Measurements from ENCODE around the gene BMI1. TPM values are rescaled to one million over a fixed set of nuclear protein-coding genes. Genes with fewer than 3 reads are reported as not detected.

BMI1 gene
- total RNA-seq, 1 donor from 2014 or later: 50.1 TPM

GRCh38 chr10:22329150-22329549 is 8.3 kb downstream of the BMI1 start:
- Histone ChIP-seq H3K36me3 (peaks cover 19 to 27% of the 10 kb centered on the region in 2 donors), H3K4me1 (peaks cover 0 to 4% of the 10 kb centered on the region in 2 donors), H3K9me3 (no peaks in the 10 kb centered on the region), H3K4me3 (no peak overlapping the region), H3K27me3 (no peaks in the 10 kb centered on the region), H3K27ac (no peak overlapping the region)
- TF ChIP-seq CTCF (IDR thresholded peaks at IDR 0.05): no peak
- intact Hi-C loops (cut with DNase I): loop anchor here (10.0 kb wide), 1 partner anchor 766 kb away; the partner anchor contains the start of gene MSRB2
- no peak for DNase-seq (ENCODE audit: low spot score in 2 of 2)

- Histone ChIP-seq H3K36me3 (peaks cover 17 to 27% of the 10 kb centered on the region in 2 donors), H3K27me3 (peaks cover 20% of the 10 kb centered on the region), H3K9me3 (no peaks in the 10 kb centered on the region), H3K27ac (no peak overlapping the region), H3K4me1 (peaks cover 0 to 14% of the 10 kb centered on the region in 2 donors), H3K4me3 (no peak overlapping the region)
- intact Hi-C loops (cut with DNase I): no loop called here
- DNase-seq (ENCODE audit: low spot score in 2 of 2): no peak
- no peak for TF ChIP-seq CTCF (IDR thresholded peaks at IDR 0.05)
These were observed 11.3 kb downstream of the BMI1 start for GRCh38 chr10:22332116-22332692.

GRCh38 chr10:22333167-22333974 is 12.5 kb downstream of the BMI1 start:
- Histone ChIP-seq H3K4me3 (peak overlapping the region in 1 of 2 donors; percentile 19), H3K27me3 (peaks cover 27% of the 10 kb centered on the region), H3K27ac (no peak overlapping the region), H3K9me3 (no peaks in the 10 kb centered on the region), H3K4me1 (peaks cover 0 to 14% of the 10 kb centered on the region in 2 donors), H3K36me3 (peaks cover 16 to 18% of the 10 kb centered on the region in 2 donors)
- DNase-seq (ENCODE audit: low spot score in 2 of 2): no peak
- intact Hi-C loops (cut with DNase I): no loop called here
- no peak for TF ChIP-seq CTCF (IDR thresholded peaks at IDR 0.05)

GRCh38 chr10:22333975-22334282 is 13.0 kb downstream of the BMI1 start:
- intact Hi-C loops (cut with DNase I): no loop called here
- Histone ChIP-seq H3K27ac (no peak overlapping the region), H3K36me3 (peaks cover 11 to 13% of the 10 kb centered on the region in 2 donors), H3K4me1 (peaks cover 0 to 14% of the 10 kb centered on the region in 2 donors), H3K9me3 (no peaks in the 10 kb centered on the region), H3K4me3 (peak overlapping the region in 1 of 2 donors; percentile 63), H3K27me3 (peaks cover 31% of the 10 kb centered on the region)
- no peak for DNase-seq (ENCODE audit: low spot score in 2 of 2)
- TF ChIP-seq CTCF (IDR thresholded peaks at IDR 0.05): no peak

- Histone ChIP-seq H3K36me3 (peaks cover 6% of the 10 kb centered on the region in 2 donors), H3K27ac (no peak overlapping the region), H3K4me3 (peak overlapping the region; percentile 63 to 67), H3K4me1 (peaks cover 0 to 14% of the 10 kb centered on the region in 2 donors), H3K27me3 (peaks cover 34% of the 10 kb centered on the region), H3K9me3 (no peaks in the 10 kb centered on the region)
- no peak for DNase-seq (ENCODE audit: low spot score in 2 of 2)
- intact Hi-C loops (cut with DNase I): loop anchor here (1.0 kb wide), 1 partner anchor 9 kb away; no protein-coding TSS in a partner anchor
- TF ChIP-seq CTCF (IDR thresholded peaks at IDR 0.05): no peak
These were observed 13.7 kb downstream of the BMI1 start for GRCh38 chr10:22334414-22335172.

All from ascending aorta (tissue), 2 donors.